Measurements from ENCODE around the gene MCF2L.

The MCF2L gene

DNA sequence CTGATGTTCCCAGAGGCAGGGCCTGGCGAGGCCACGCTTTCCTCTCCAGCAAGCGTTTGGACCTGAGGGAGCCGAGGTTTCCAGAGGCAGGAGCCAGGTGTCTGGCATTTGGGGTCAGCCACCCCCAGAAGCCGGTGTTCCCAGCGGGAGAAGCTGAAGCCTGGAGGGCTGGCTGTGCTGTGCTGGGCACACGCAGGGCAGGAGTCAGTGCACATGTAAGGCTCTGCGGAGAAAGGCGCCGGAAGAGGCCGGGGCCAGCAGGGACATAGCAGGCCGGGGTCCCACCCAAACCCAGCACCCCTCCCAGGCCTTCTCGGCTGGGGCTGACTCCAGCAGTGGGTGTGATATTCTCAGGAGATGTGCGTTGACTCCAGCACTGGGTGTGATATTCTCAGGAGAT lies 31.6 kb downstream of the MCF2L start:
- no peak overlapping the region for H3K27ac ChIP-seq (ENCODE audit: low read length)
- no peak overlapping the region for H3K9ac ChIP-seq (ENCODE audit: low read length in 2 of 2)
- peaks cover 15 to 17% of the 10 kb centered on the region in 2 donors for H3K27me3 ChIP-seq (ENCODE audit: control insufficient read depth in 1 of 2, insufficient read depth in 2 of 2, low read length in 2 of 2)
- H3K9me3 ChIP-seq (ENCODE audit: control insufficient read depth in 2 of 2, low read length in 2 of 2): no peaks in the 10 kb centered on the region
- H3K36me3 ChIP-seq (ENCODE audit: control insufficient read depth in 2 of 2, insufficient read depth in 2 of 2, low read length in 2 of 2): no peaks in the 10 kb centered on the region
- no peak overlapping the region for H3K4me3 ChIP-seq (ENCODE audit: low read length in 2 of 2)
- peaks cover 24% of the 10 kb centered on the region for H3K4me1 ChIP-seq (ENCODE audit: control insufficient read depth, insufficient read depth, low read length)

DNA sequence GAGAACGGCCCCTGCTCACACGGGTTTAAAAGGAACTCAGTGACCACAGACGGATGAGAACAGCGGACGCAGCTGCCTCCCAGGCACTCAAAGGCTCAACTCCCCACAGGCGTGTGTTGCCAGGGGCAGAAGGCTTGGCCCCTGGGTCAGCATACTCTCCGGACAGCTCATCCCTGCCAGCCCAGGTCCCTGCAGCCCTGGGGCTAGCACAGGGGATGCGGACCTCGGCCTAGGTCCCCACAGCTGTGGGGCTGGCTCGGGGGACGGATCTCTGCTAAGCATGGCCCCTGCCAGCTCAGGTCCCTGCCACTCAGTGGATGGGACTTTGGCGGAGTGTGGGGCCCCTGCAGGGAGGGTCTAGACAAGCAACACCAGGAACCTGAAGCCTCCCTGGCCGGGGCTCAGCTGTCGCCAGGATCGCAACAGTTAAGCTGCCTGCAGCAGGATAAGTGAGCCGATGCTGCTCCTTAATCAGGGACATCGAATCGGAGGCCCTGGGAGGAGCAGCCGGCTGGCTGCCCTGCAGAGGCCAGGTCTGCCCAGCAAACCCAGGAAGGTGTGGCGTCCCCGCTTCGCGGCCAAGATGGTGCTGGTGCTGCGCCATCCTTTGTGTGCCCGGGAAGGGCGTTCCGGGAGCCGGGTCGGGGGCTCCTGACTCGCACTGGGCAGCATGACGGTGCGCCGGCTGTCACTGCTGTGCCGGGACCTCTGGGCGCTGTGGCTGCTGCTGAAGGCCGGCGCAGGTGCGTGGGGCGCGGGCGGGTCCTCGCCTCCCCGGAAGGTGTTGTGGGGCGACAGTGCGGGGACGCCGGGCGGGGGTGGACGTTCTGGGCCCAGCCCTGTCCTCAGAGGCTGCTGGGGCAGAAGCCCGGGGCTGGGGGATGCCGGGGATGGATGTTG lies 32.5 kb downstream of the MCF2L start:
- peaks cover 15 to 17% of the 10 kb centered on the region in 2 donors for H3K27me3 ChIP-seq (ENCODE audit: control insufficient read depth in 1 of 2, insufficient read depth in 2 of 2, low read length in 2 of 2)
- H3K9me3 ChIP-seq (ENCODE audit: control insufficient read depth in 2 of 2, low read length in 2 of 2): no peaks in the 10 kb centered on the region
- H3K4me1 ChIP-seq (ENCODE audit: control insufficient read depth, insufficient read depth, low read length): peaks cover 24% of the 10 kb centered on the region
- peak overlapping the region in 1 of 2 donors; percentile 47 for H3K4me3 ChIP-seq (ENCODE audit: low read length in 2 of 2)
- H3K36me3 ChIP-seq (ENCODE audit: control insufficient read depth in 2 of 2, insufficient read depth in 2 of 2, low read length in 2 of 2): no peaks in the 10 kb centered on the region
- no peak overlapping the region for H3K27ac ChIP-seq (ENCODE audit: low read length)
- H3K9ac ChIP-seq (ENCODE audit: low read length in 2 of 2): no peak overlapping the region

DNA sequence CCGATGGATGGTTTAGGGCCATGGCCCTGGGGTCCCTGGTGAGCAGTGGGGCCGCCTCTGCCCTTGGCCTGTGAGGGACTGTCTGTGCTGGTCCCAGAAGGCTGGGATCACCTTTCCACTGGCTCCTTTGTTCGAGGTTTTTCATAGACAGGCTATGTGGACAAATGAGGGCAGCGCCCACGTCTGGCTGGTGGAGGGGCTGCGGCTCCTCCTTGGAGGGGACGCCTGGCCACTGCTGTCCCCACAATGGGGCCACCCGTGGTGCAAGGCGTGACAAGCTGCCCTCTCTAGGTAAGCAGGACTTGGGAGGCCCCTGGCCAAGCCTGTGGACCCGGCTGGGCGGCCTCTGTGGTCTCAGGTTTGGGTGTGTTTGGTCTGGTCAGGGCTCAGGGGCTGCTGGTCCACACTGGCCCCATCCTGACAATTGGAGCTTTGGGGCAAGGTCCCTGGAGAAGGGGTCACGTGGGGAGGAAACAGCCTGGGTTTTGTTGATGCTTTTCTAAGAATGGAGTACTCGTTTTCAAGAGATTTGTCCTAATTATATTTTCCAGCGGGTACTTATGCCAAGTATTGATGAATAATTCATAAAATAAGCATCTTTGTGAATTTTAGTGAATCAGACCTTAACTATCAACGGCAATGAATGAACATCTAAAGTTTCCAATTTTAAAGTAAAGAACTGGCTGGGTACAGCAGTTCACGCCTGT lies 33.3 kb downstream of the MCF2L start:
- H3K27me3 ChIP-seq (ENCODE audit: control insufficient read depth in 1 of 2, insufficient read depth in 2 of 2, low read length in 2 of 2): peaks cover 15 to 17% of the 10 kb centered on the region in 2 donors
- H3K36me3 ChIP-seq (ENCODE audit: control insufficient read depth in 2 of 2, insufficient read depth in 2 of 2, low read length in 2 of 2): no peaks in the 10 kb centered on the region
- H3K27ac ChIP-seq (ENCODE audit: low read length): no peak overlapping the region
- no peaks in the 10 kb centered on the region for H3K9me3 ChIP-seq (ENCODE audit: control insufficient read depth in 2 of 2, low read length in 2 of 2)
- H3K4me1 ChIP-seq (ENCODE audit: control insufficient read depth, insufficient read depth, low read length): peaks cover 20% of the 10 kb centered on the region
- no peak overlapping the region for H3K9ac ChIP-seq (ENCODE audit: low read length in 2 of 2)
- H3K4me3 ChIP-seq (ENCODE audit: low read length in 2 of 2): no peak overlapping the region

- no peak overlapping the region for H3K4me3 ChIP-seq (ENCODE audit: low read length in 2 of 2)
- no peaks in the 10 kb centered on the region for H3K9me3 ChIP-seq (ENCODE audit: control insufficient read depth in 2 of 2, low read length in 2 of 2)
- peaks cover 15 to 17% of the 10 kb centered on the region in 2 donors for H3K27me3 ChIP-seq (ENCODE audit: control insufficient read depth in 1 of 2, insufficient read depth in 2 of 2, low read length in 2 of 2)
- H3K4me1 ChIP-seq (ENCODE audit: control insufficient read depth, insufficient read depth, low read length): peaks cover 17% of the 10 kb centered on the region
- H3K36me3 ChIP-seq (ENCODE audit: control insufficient read depth in 2 of 2, insufficient read depth in 2 of 2, low read length in 2 of 2): no peaks in the 10 kb centered on the region
- H3K9ac ChIP-seq (ENCODE audit: low read length in 2 of 2): no peak overlapping the region
- no peak overlapping the region for H3K27ac ChIP-seq (ENCODE audit: low read length)
Measured at GRCh38 chr13:113002913-113003290, 33.9 kb downstream of the MCF2L start.

DNA sequence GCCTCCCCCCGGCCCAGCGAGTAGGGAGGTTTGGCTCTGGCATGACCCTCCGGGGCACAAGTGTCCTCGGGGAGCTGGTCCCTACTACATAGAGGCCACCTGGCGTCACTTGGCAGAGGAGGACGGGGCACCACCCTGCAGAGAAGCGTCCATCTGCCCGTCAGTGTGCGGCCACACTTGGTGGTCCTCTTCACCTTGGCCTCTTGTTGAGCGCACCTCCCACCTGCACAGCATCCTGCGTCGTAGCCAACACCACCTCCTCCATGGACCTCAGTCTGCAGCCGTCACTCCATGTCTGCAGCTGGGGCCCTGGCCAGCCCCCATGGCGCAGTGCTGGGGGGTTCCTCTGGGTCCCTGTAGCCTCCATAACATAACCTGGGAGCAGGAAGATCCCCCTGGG lies 35.1 kb downstream of the MCF2L start:
- H3K36me3 ChIP-seq (ENCODE audit: control insufficient read depth in 2 of 2, insufficient read depth in 2 of 2, low read length in 2 of 2): no peaks in the 10 kb centered on the region
- H3K27ac ChIP-seq (ENCODE audit: low read length): no peak overlapping the region
- H3K9me3 ChIP-seq (ENCODE audit: control insufficient read depth in 2 of 2, low read length in 2 of 2): no peaks in the 10 kb centered on the region
- no peak overlapping the region for H3K9ac ChIP-seq (ENCODE audit: low read length in 2 of 2)
- H3K4me3 ChIP-seq (ENCODE audit: low read length in 2 of 2): no peak overlapping the region
- H3K4me1 ChIP-seq (ENCODE audit: control insufficient read depth, insufficient read depth, low read length): peaks cover 12% of the 10 kb centered on the region
- H3K27me3 ChIP-seq (ENCODE audit: control insufficient read depth in 1 of 2, insufficient read depth in 2 of 2, low read length in 2 of 2): peaks cover 15 to 17% of the 10 kb centered on the region in 2 donors

DNA sequence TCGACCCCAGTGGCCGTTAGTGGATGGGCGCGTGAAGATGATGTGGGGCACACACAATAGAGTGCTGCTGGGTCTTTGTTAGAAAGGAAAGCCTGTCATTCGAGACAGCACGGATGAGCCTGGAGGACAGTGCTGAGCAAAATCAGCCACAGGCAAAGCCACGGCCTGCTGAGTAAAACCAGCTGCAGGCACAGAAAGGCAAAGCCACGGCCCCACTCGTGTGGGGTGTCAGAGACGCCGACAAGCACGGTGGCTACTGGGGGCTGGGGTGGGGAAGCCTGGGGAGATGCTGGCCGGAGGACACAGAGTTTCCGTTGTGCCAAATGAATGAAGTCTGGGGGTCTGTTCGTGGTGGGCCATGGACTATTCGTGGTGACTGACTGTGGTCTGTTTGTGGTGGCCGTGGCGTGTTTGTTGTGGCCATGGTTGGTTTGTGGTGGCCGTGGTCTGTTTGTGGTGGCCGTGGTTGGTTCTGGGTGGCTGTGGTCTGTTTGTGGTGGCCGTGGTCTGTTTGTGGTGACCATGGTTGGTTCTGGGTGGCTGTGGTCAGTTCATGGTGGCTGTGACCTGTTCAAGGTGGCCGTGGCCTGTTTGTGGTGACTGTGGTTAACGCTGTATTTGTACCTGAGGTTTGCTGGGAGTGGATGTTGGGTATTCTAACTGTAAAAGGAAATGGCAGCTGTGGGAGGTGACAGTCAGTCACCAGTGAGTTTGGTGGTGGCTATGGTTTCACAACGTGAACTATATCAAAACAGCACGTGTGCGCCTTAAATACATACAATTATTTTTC lies 36.3 kb downstream of the MCF2L start:
- Histone ChIP-seq H3K9ac (ENCODE audit: low read length in 2 of 2) (no peak overlapping the region), H3K27me3 (ENCODE audit: control insufficient read depth in 1 of 2, insufficient read depth in 2 of 2, low read length in 2 of 2) (peaks cover 15 to 17% of the 10 kb centered on the region in 2 donors), H3K4me1 (ENCODE audit: control insufficient read depth, insufficient read depth, low read length) (peaks cover 10% of the 10 kb centered on the region), H3K27ac (ENCODE audit: low read length) (no peak overlapping the region), H3K9me3 (ENCODE audit: control insufficient read depth in 2 of 2, low read length in 2 of 2) (no peaks in the 10 kb centered on the region), H3K4me3 (ENCODE audit: low read length in 2 of 2) (no peak overlapping the region), H3K36me3 (ENCODE audit: control insufficient read depth in 2 of 2, insufficient read depth in 2 of 2, low read length in 2 of 2) (no peaks in the 10 kb centered on the region)

DNA sequence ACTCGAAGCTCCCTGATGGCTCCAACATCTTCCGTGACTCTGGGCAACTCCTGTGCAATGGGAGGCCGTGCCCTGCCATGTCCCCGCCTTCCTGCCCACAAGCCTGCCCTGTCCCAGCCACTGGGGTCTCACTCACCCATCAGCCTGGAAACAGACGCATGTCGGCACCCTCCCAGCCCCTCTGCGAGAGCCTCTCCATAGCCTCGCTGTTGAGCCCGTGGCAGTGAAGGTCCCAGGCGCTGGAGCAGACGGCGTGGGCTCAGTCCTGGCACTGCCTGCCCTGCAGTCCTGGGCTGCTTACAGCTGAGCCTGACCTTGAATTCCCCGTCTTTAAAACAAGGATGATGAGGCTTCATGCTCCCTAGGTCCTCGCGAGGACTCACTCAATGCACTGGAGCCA lies 37.0 kb downstream of the MCF2L start:
- no peaks in the 10 kb centered on the region for H3K9me3 ChIP-seq (ENCODE audit: control insufficient read depth in 2 of 2, low read length in 2 of 2)
- H3K4me3 ChIP-seq (ENCODE audit: low read length in 2 of 2): no peak overlapping the region
- no peaks in the 10 kb centered on the region for H3K36me3 ChIP-seq (ENCODE audit: control insufficient read depth in 2 of 2, insufficient read depth in 2 of 2, low read length in 2 of 2)
- H3K4me1 ChIP-seq (ENCODE audit: control insufficient read depth, insufficient read depth, low read length): peaks cover 10% of the 10 kb centered on the region
- no peak overlapping the region for H3K27ac ChIP-seq (ENCODE audit: low read length)
- H3K27me3 ChIP-seq (ENCODE audit: control insufficient read depth in 1 of 2, insufficient read depth in 2 of 2, low read length in 2 of 2): peaks cover 11 to 15% of the 10 kb centered on the region in 2 donors
- H3K9ac ChIP-seq (ENCODE audit: low read length in 2 of 2): no peak overlapping the region

DNA sequence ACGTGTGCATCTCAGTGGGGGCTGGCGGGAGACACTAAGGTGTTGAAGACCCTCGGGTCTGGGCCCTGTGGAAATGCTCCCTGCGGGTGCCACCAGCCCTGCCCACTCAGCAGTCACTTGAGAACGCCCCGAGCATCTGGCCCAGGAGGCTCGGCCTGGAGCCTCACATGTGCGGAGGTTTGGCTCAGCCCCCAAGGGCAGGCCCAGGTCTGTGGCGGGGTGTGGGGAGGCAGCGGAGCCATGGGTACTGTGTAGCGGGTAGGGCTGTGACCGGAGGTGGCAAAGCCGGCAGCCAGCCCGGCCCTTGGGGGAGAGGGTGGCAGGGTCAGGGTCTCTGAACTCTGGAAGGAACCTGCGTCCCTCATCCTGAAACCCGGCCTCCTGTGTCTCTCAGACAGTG lies 37.6 kb downstream of the MCF2L start:
- Histone ChIP-seq H3K9ac (ENCODE audit: low read length in 2 of 2) (no peak overlapping the region), H3K36me3 (ENCODE audit: control insufficient read depth in 2 of 2, insufficient read depth in 2 of 2, low read length in 2 of 2) (no peaks in the 10 kb centered on the region), H3K4me3 (ENCODE audit: low read length in 2 of 2) (no peak overlapping the region), H3K27ac (ENCODE audit: low read length) (no peak overlapping the region), H3K27me3 (ENCODE audit: control insufficient read depth in 1 of 2, insufficient read depth in 2 of 2, low read length in 2 of 2) (peaks cover 5 to 9% of the 10 kb centered on the region in 2 donors), H3K9me3 (ENCODE audit: control insufficient read depth in 2 of 2, low read length in 2 of 2) (no peaks in the 10 kb centered on the region), H3K4me1 (ENCODE audit: control insufficient read depth, insufficient read depth, low read length) (peaks cover 4% of the 10 kb centered on the region)

DNA sequence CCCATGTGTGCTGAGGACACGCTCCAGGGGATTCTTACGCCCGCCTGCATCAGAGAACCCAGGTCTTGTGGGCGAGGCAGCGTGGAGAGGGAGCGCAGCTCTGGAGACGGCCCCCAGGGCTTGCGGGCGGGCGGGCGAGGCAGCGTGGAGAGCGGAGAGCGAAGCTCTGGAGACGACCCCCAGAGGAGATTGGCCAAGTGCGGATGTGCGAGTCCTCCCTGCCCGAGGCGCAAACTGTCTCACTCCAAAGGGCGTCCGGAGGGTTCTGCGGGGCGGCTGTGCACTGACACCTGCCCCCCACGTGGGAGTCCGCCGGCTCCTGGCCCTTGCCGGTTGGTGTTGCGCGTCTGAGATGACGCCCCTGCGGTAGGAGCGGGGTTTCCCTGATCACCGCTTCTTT lies 39.8 kb downstream of the MCF2L start:
- Histone ChIP-seq H3K4me3 (ENCODE audit: low read length in 2 of 2) (no peak overlapping the region), H3K36me3 (ENCODE audit: control insufficient read depth in 2 of 2, insufficient read depth in 2 of 2, low read length in 2 of 2) (no peaks in the 10 kb centered on the region), H3K9ac (ENCODE audit: low read length in 2 of 2) (no peak overlapping the region), H3K27ac (ENCODE audit: low read length) (no peak overlapping the region), H3K9me3 (ENCODE audit: control insufficient read depth in 2 of 2, low read length in 2 of 2) (no peaks in the 10 kb centered on the region), H3K27me3 (ENCODE audit: control insufficient read depth in 1 of 2, insufficient read depth in 2 of 2, low read length in 2 of 2) (peaks cover 0 to 2% of the 10 kb centered on the region in 2 donors), H3K4me1 (ENCODE audit: control insufficient read depth, insufficient read depth, low read length) (no peaks in the 10 kb centered on the region)

DNA sequence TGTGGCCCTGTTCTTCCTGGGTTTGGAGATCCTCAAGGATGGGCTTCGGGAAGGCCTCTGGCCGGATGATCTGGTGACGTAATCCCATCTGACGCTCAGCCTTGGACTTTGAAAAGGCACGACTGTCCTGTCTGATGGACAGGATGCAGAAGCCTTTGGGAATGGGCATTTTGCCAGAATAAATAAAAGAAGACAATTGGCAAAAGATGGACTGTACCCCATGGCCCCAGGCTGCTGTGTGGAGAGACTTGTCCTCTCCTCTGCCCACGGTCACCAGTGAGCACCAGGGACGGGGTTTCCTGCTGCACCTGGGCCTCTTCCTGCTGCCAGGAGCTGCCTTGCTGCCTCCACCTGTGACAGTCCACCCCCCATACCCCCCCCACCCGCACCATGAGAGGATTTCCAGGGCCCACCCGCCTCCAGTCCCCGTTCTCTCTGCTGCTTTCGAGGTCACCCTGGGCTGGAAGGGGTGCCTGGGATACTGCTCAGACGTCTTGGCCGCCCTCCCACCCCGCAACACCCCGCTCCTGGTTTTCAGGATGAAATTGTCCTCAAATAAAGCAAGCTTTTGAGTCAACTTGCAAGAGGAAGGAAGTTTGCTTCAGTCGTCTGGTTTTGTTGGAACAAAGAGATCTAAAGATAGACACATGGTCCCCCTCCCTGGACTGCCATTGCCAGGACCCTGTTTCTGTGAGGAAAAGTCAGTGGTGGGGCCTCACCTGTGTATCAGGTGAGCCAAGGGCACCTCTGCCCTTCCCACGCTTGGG lies 40.9 kb downstream of the MCF2L start:
- Histone ChIP-seq H3K9me3 (ENCODE audit: control insufficient read depth in 2 of 2, low read length in 2 of 2) (no peaks in the 10 kb centered on the region), H3K9ac (ENCODE audit: low read length in 2 of 2) (no peak overlapping the region), H3K4me3 (ENCODE audit: low read length in 2 of 2) (no peak overlapping the region), H3K27ac (ENCODE audit: low read length) (no peak overlapping the region), H3K36me3 (ENCODE audit: control insufficient read depth in 2 of 2, insufficient read depth in 2 of 2, low read length in 2 of 2) (no peaks in the 10 kb centered on the region), H3K4me1 (ENCODE audit: control insufficient read depth, insufficient read depth, low read length) (no peaks in the 10 kb centered on the region), H3K27me3 (ENCODE audit: control insufficient read depth in 1 of 2, insufficient read depth in 2 of 2, low read length in 2 of 2) (no peaks in the 10 kb centered on the region)
